Peyer's patch (tissue), 4 donors: ENCODE results near the gene TGFBR2.

ENCODE experiments used
- CTCF ChIP-seq, 6 experiments: fragments of 450-650 bp in 4 of 6; fragments of 200-600 bp in 2 of 6; sonication (generic) in 1 of 6; IDR thresholded peaks; one replicate each; pipeline ENCODE4 v1.5.1; 2017 to 2019; ENCODE audit warnings: antibody characterized with exemption in 6 of 6, mild to moderate bottlenecking in 3 of 6, moderate library complexity in 1 of 6
- POLR2A ChIP-seq, 2 donors: fragments of 450-650 bp; IDR thresholded peaks; one replicate each; pipeline ENCODE4 v1.5.1; 2017; ENCODE audit warnings: antibody characterized with exemption in 2 of 2, mild to moderate bottlenecking in 2 of 2, moderate library complexity in 2 of 2

- TF ChIP-seq CTCF (IDR thresholded peaks at IDR 0.05) (no peak), POLR2A (IDR thresholded peaks at IDR 0.05) (no peak)
Measured at GRCh38 chr3:30699927-30700326, 93.5 kb downstream of the TGFBR2 start.
